Ovary (tissue), 9 donors: ENCODE measurements around the gene RSAD2. TPM values are rescaled to one million over a fixed set of nuclear protein-coding genes. Genes with fewer than 3 reads are reported as not detected.

Experiments
- DNase-seq, 5 donors: peaks; one replicate each; pipeline ENCODE4 v3.0.0-alpha.2; 2019 to 2020
- H3K27ac ChIP-seq, 2 donors: fragments of 200-600 bp; one replicate each; pipeline versions ENCODE4 v1.5.1 to v1.8.0; 2019 to 2022
- H3K27me3 ChIP-seq: fragments of 200-600 bp; one replicate; pipeline ENCODE4 v1.8.0; 2022
- H3K36me3 ChIP-seq: fragments of 200-600 bp; sonication (generic); one replicate; pipeline ENCODE4 v1.5.1; 2019
- H3K4me1 ChIP-seq: one replicate; pipeline ENCODE4 v1.8.1; 2013; ENCODE audit warnings: mild to moderate bottlenecking, moderate library complexity; ENCODE audit not compliant: insufficient read depth
- H3K4me3 ChIP-seq: fragments of 200-600 bp; sonication (generic); one replicate; pipeline ENCODE4 v1.5.1; 2017
- H3K9me3 ChIP-seq, 2 donors: fragments of 200-600 bp in 1 of 2; sonication (generic) in 1 of 2; one replicate each; pipeline versions ENCODE4 v1.5.1 to v1.8.1; 2013 to 2019; ENCODE audit warnings: mild to moderate bottlenecking in 1 of 2, moderate library complexity in 1 of 2
- EP300 ChIP-seq: sonication (generic); formaldehyde crosslinking; IDR thresholded peaks from one replicate; pipeline ENCODE4 v1.6.1; 2017; ENCODE audit warnings: antibody characterized with exemption
- POLR2A ChIP-seq: fragments of 450-650 bp; IDR thresholded peaks from one replicate; pipeline ENCODE4 v1.6.1; 2017; ENCODE audit warnings: antibody characterized with exemption, mild to moderate bottlenecking, moderate library complexity
- WGBS, 3 donors: extraction: QIAGEN DNeasy Blood & Tissue Kit in 1 of 3; methylation state at CpG; one replicate each; pipeline versions ENCODE4 v1.1.5 to v1.1.7; 2013 to 2017; 5-methylcytosine and 5-hydroxymethylcytosine counted together
- intact Hi-C, 4 donors: fragments of 100-400 bp; cut with DNase I; formaldehyde crosslinking; loops; one replicate each; pipeline versions ENCODE4 v1.11.0 to v1.15.1; 2022 to 2023
- polyA plus RNA-seq, 2 donors: library from polyadenylated mRNA; stranded (reverse); fragments of 200-250 nt in 1 of 2; fragments of 350-450 nt in 1 of 2; fragmentation: Illumina TruSeq in 1 of 2; extraction: RNeasy Lipid Tissue Mini Kit (QIAGEN cat#74804) in 1 of 2; gene quantifications; one replicate each; pipeline ENCODE4 v1.2.3, GENCODE V29; 2013 to 2014
- total RNA-seq, 7 donors: library from RNA; depleted of rRNA in 2 of 7; stranded (reverse); fragments of >200 nt in 2 of 7; fragmentation: NEBNext Ultra II Directional in 3 of 7; extraction: Animal tissue kit (Norgen Biotek cat#: 25700) in 3 of 7; gene quantifications; one replicate each; pipeline versions ENCODE4 v1.1.0 to v1.2.4, GENCODE V29; 2016 to 2023
- TF ChIP-seq, protein P1 (sequence below), 3 donors: fragments of 450-650 bp in 2 of 3; fragments of 200-600 bp in 1 of 3; IDR thresholded peaks; one replicate each; pipeline versions ENCODE4 v1.5.1 to v1.8.0; 2016 to 2022; ENCODE audit warnings: antibody characterized with exemption in 3 of 3, mild to moderate bottlenecking in 1 of 3
- donor health status: DM: no; HTN: no; CAD: no; lungs with moderate emphysema.
- donor health status: DM: no; HTN: no; CAD: no.
- donor health status: Bipolar disorder and iron deficiency.
- donor health status: DM: yes; HTN: yes; CAD: no.
- donor health status: DM: no; HTN: no; CAD: no.
- donor health status: DM: yes; HTN: yes; CAD: no.

Gene RSAD2
- total and polyA plus RNA-seq, 9 donors, result 1.9 to 11.1 (median 4.7) TPM

DNA sequence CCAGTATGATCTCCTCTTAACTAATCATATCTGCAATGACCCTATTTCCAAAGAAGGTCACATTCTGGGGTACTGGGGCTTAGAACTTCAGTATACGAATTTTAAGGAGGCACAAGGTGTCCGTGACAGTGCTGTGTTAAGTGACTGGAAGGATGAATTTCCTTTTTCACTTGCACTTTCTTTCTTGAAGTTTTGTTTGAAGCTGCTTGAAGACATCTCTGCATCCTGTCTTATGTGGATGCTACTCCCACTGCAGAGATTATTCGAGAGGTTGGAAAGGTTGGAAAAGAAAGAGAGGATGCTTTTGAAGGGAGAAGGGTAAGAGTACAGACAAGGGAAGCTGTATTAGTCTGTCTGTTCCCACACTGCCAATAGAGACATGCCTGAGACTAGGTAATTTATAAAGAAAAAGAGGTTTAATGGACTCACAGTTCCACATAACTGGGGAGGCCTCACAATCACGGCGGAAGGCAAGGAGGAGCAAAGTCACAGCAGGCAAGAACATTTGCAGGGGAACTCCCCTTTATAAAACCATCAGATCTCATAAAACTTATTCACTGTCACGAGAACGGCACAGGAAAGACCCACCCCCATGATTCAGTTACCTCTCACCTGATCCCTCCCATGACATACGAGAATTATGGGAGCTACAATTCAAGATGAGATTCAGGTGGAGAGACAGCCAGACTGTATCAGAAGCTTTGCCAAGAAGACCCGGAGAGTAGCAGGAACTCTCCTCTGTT lies 36.0 kb downstream of the RSAD2 start:
- WGBS, 3 donors, result 81 to 86% (median 83%) methylated on average over 9 of the region's 9 CpGs
- intact Hi-C loops, result loop anchor here in 1 of 4 donors (10.0 kb wide), 1 partner anchor 121 kb away; no protein-coding TSS in a partner anchor

DNA sequence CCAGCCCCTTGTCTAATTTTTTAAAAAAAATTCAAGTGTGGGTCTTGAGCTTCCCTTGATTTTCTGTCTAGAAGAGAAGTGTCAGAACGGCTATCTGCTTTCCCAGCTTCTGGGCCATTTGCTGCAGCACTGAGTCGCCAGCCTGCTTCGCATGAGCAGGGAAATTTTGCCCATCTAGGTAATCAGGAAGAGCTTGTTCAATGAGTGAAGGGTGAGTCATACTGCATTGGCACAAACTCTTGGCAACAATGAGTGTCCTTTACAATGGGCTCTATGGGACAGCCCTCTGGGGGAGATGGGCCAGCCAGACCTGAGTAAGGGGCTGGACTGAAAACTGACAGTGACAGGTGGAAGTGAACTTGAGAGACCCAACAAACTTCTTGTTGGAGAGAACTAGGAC lies 37.3 kb downstream of the RSAD2 start:
- no peaks in the 10 kb centered on the region for H3K27me3 ChIP-seq
- intact Hi-C loops, result loop anchor here (5.0 to 10.0 kb wide), 4 partner anchors 112 to 127 kb away; no protein-coding TSS in a partner anchor
- no peak for DNase-seq
- TF ChIP-seq POLR2A, result no peak
- TF ChIP-seq, protein P1, sequence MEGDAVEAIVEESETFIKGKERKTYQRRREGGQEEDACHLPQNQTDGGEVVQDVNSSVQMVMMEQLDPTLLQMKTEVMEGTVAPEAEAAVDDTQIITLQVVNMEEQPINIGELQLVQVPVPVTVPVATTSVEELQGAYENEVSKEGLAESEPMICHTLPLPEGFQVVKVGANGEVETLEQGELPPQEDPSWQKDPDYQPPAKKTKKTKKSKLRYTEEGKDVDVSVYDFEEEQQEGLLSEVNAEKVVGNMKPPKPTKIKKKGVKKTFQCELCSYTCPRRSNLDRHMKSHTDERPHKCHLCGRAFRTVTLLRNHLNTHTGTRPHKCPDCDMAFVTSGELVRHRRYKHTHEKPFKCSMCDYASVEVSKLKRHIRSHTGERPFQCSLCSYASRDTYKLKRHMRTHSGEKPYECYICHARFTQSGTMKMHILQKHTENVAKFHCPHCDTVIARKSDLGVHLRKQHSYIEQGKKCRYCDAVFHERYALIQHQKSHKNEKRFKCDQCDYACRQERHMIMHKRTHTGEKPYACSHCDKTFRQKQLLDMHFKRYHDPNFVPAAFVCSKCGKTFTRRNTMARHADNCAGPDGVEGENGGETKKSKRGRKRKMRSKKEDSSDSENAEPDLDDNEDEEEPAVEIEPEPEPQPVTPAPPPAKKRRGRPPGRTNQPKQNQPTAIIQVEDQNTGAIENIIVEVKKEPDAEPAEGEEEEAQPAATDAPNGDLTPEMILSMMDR (IDR thresholded peaks at IDR 0.05), result no peak
- TF ChIP-seq EP300, result no peak
- H3K36me3 ChIP-seq, result no peaks in the 10 kb centered on the region
- no peak overlapping the region for H3K4me3 ChIP-seq
- WGBS, 3 donors, result 92 to 97% (median 95%) methylated on average over 3 of the region's 3 CpGs
- no peak overlapping the region for H3K27ac ChIP-seq
- H3K9me3 ChIP-seq, result no peaks in the 10 kb centered on the region
- H3K4me1 ChIP-seq, result peaks cover 2% of the 10 kb centered on the region

More for the DNA sequence above, 36.0 kb downstream of the RSAD2 start:
- Histone ChIP-seq H3K36me3 (no peaks in the 10 kb centered on the region), H3K27ac (no peak overlapping the region), H3K4me1 (no peaks in the 10 kb centered on the region), H3K9me3 (no peaks in the 10 kb centered on the region), H3K4me3 (no peak overlapping the region), H3K27me3 (no peaks in the 10 kb centered on the region)
- TF ChIP-seq POLR2A, result no peak
- no peak for TF ChIP-seq EP300
- TF ChIP-seq, protein P1 (IDR thresholded peaks at IDR 0.05), result no peak
- DNase-seq, result no peak

DNA sequence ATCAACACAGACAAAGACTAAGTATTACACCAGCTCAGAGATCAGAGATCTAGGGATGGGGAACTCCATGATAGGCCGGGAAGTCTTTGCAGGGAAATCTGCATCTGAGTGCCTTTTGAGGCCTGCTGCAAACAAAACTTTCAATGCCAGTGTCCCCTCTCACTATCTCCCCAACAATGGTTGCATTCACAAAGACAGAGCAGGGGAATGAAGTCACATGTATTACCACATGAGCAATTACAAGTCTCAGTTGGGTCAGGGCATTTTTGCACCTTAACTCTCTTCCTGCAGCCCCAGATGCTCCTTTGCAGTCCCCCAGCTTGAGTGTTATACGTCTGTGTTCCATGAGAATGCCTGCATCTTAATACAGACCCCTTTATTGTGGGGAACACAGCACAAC lies 37.8 kb downstream of the RSAD2 start:
- H3K9me3 ChIP-seq, result no peaks in the 10 kb centered on the region
- no peak overlapping the region for H3K4me3 ChIP-seq
- H3K36me3 ChIP-seq, result no peaks in the 10 kb centered on the region
- WGBS, 3 donors, result 95 to 96% (median 96%) methylated on average over 2 of the region's 2 CpGs
- intact Hi-C loops, result loop anchor here (5.0 to 10.0 kb wide), 4 partner anchors 112 to 127 kb away; no protein-coding TSS in a partner anchor
- no peaks in the 10 kb centered on the region for H3K27me3 ChIP-seq
- no peak overlapping the region for H3K27ac ChIP-seq
- peaks cover 5% of the 10 kb centered on the region for H3K4me1 ChIP-seq
- TF ChIP-seq, protein P1 (IDR thresholded peaks at IDR 0.05), result no peak
- no peak for TF ChIP-seq POLR2A
- TF ChIP-seq EP300, result no peak
- DNase-seq, result no peak

DNA sequence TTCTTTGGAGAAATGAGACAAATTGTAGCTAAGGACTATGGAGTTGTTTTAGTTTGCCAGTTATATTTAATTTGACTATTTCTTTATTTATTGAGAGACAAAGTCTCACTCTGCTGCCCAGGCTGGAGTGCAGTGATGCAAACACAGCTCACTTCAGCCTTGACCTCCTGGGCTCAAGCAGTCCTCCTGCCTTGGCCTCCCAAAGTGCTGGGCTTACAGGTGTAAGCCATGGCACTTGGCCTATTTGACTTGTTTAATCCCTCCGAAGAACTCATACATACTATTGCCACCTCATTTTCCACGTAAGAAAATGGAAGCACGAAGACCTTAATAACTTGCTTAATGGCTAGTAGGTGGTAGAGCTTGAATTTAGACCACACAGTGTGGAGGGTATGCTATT lies 38.6 kb downstream of the RSAD2 start:
- 88 to 93% (median 92%) methylated on average over 3 of the region's 3 CpGs for WGBS, 3 donors

More for the DNA sequence above, 38.6 kb downstream of the RSAD2 start:
- Histone ChIP-seq H3K4me3 (no peak overlapping the region), H3K4me1 (peaks cover 8% of the 10 kb centered on the region), H3K27ac (no peak overlapping the region), H3K27me3 (no peaks in the 10 kb centered on the region), H3K9me3 (no peaks in the 10 kb centered on the region), H3K36me3 (no peaks in the 10 kb centered on the region)
- no peak for TF ChIP-seq EP300
- TF ChIP-seq POLR2A, result no peak
- TF ChIP-seq, protein P1 (IDR thresholded peaks at IDR 0.05), result no peak
- no peak for DNase-seq
- intact Hi-C loops, result loop anchor here (5.0 to 10.0 kb wide), 4 partner anchors 111 to 126 kb away; no protein-coding TSS in a partner anchor
